NT2/D1 (cell line): ENCODE results near the gene BAZ1B.
A peak's percentile ranks its signal among the peaks of the same experiment; 100 is the strongest.
"Not testable (repeated sequence)": the region's sequence is repeated elsewhere in the genome, so short reads cannot be mapped to it uniquely, and the experiment has no call there.

ENCODE experiments used
- DNase-seq: peaks from one replicate; pipeline ENCODE4 v3.0.0-alpha.2; 2011; ENCODE audit warnings: low read depth, low spot score
- H3K27me3 ChIP-seq: 2 replicates; pipeline ENCODE4 v1.6.0; 2011; ENCODE audit warnings: mild to moderate bottlenecking; ENCODE audit not compliant: insufficient read length, insufficient read depth
- H3K36me3 ChIP-seq: 2 replicates; pipeline ENCODE4 v1.6.1; 2011; ENCODE audit warnings: mild to moderate bottlenecking, low read length, mixed read lengths; ENCODE audit not compliant: insufficient read depth, insufficient read length
- H3K4me1 ChIP-seq: 2 replicates; pipeline ENCODE4 v1.5.1; 2011; ENCODE audit not compliant: insufficient read depth, insufficient read length
- H3K4me3 ChIP-seq: 2 replicates; pipeline ENCODE4 v1.5.1; 2011; ENCODE audit warnings: low read depth; ENCODE audit not compliant: insufficient read length
- H3K9ac ChIP-seq: 2 replicates; pipeline ENCODE4 v1.6.0; 2011; ENCODE audit warnings: low read depth; ENCODE audit not compliant: insufficient read length
- H3K9me3 ChIP-seq: 2 replicates; pipeline ENCODE4 v1.5.1; 2011; ENCODE audit warnings: mild to moderate bottlenecking, low read length; ENCODE audit not compliant: insufficient read depth
- SUZ12 ChIP-seq: IDR thresholded peaks from 2 replicates; pipeline ENCODE4 v1.6.1; 2011; ENCODE audit not compliant: insufficient read length, insufficient read depth; ENCODE audit errors: extremely low read depth
- YY1 ChIP-seq: IDR thresholded peaks from 2 replicates; pipeline ENCODE4 v1.6.1; 2011; ENCODE audit not compliant: insufficient read length, insufficient read depth
- ZNF274 ChIP-seq: IDR thresholded peaks from 2 replicates; pipeline ENCODE4 v1.6.1; 2011; ENCODE audit warnings: mild to moderate bottlenecking, low read depth, low read length

Gene BAZ1B

GRCh38 chr7:73432676-73433075 lies 89.4 kb downstream of the BAZ1B start:
- Histone ChIP-seq H3K9me3 (no peaks in the 10 kb centered on the region), H3K27me3 (peaks cover 9% of the 10 kb centered on the region), H3K4me3 (no peak overlapping the region), H3K9ac (no peak overlapping the region), H3K36me3 (no peaks in the 10 kb centered on the region), H3K4me1 (peaks cover 14% of the 10 kb centered on the region)
- DNase-seq, result no peak
- no peak for TF ChIP-seq YY1
- TF ChIP-seq ZNF274, result no peak
- no peak for TF ChIP-seq SUZ12

DNA sequence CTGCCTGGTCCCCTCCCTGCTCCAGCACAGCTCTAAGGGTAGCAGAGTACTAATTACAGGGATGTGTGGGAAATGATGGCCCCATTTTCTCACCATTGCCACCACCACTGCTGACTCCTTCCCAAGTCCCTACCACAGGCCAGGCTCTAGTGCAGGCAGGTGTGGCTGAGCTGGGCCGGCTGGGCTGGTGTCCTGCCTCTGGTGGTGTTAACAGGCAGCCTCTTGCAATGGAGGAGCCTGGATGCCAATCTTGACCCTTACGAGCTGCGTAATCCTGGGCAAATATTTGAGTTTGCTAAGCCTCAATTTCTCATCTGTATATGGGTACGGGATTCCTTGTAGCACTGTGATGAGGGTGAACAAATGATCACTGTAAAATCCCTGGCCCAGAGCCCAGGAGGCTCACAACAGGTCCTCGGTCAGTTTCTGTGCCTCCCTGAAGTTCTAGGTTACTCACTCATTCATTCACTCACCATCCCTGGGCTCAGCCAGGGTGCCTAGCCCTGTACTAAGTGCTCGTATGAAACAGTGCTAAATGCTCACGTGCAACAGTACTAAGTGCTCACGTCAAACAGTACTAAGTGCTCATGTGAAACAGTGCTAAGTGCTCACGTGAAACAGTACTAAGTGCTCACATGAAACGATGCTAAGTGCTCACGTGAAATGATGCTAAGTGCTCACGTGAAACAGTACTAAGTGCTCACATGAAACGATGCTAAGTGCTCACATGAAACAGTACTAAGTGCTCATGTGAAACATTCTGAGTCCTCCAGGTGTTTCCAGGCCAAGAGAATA lies 90.9 kb downstream of the BAZ1B start:
- H3K9me3 ChIP-seq, result no peaks in the 10 kb centered on the region
- no peaks in the 10 kb centered on the region for H3K36me3 ChIP-seq
- no peak for DNase-seq
- peaks cover 9% of the 10 kb centered on the region for H3K27me3 ChIP-seq
- TF ChIP-seq YY1 (no peak), SUZ12 (no peak), ZNF274 (no peak)
- H3K9ac ChIP-seq, result no peak overlapping the region
- peaks cover 14% of the 10 kb centered on the region for H3K4me1 ChIP-seq
- no peak overlapping the region for H3K4me3 ChIP-seq

- peaks cover 12% of the 10 kb centered on the region for H3K4me1 ChIP-seq
- DNase-seq, H3K27me3 ChIP-seq, H3K9me3 ChIP-seq, H3K4me3 ChIP-seq, H3K36me3 ChIP-seq, H3K9ac ChIP-seq: not testable (repeated sequence)
Measured at GRCh38 chr7:73430540-73430939, 91.6 kb downstream of the BAZ1B start.

DNA sequence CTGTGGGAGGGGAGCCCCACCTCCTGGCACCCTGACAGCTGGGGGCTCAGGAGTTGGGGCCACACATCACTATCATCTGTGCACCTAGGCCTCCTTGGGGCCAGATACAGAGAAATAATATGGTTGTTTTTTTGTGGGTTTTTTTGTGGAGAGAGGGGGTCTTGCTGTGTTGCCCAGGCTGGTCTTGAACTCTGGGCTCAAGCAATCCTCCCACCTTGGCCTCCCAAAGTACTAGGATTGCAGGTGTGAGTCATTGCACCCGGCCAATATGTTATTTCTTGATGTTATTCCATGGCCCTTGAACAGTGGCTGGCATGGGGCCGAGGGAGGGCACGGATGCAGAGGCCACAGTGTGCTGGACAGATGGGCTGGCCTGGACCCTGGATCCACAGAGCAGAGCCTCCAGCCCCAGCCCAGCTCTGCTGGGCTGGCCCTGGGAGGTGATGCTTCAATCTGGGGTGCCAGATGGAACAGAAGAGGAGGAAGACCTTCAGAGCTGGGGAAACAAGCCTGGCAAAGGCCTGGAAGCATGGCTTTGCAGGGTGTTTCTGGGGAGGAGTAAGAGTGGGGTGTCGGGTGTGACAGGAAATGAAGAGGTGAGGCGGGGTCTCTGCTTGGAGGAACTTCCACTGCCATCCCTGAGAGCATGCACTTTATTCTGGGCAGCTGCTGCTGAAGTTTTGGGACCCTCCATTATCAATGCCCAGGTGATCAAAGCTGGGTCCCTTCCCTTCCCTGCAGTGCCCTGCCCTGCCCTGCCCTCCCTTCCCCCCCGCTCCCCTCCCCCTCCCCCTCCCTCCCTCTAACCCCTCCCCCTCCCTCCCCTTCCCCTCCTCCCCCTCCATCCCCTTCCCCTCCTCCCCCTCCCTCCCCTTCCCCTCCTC lies 92.2 kb downstream of the BAZ1B start:
- H3K27me3 ChIP-seq, result peaks cover 9% of the 10 kb centered on the region
- peaks cover 12% of the 10 kb centered on the region for H3K4me1 ChIP-seq
- TF ChIP-seq YY1, result no peak
- no peak for TF ChIP-seq ZNF274
- no peak for TF ChIP-seq SUZ12
- no peak for DNase-seq
- no peak overlapping the region for H3K4me3 ChIP-seq
- H3K36me3 ChIP-seq, result no peaks in the 10 kb centered on the region
- no peak overlapping the region for H3K9ac ChIP-seq
- no peaks in the 10 kb centered on the region for H3K9me3 ChIP-seq

GRCh38 chr7:73429215-73429614 lies 92.9 kb downstream of the BAZ1B start:
- peak overlapping the region; percentile 8 for H3K4me3 ChIP-seq
- DNase-seq, result peak; percentile 33
- peaks cover 12% of the 10 kb centered on the region for H3K4me1 ChIP-seq
- H3K9me3 ChIP-seq, result no peaks in the 10 kb centered on the region
- TF ChIP-seq YY1 (no peak), SUZ12 (no peak), ZNF274 (no peak)
- peaks cover 3% of the 10 kb centered on the region for H3K27me3 ChIP-seq
- no peaks in the 10 kb centered on the region for H3K36me3 ChIP-seq
- peak overlapping the region; percentile 61 for H3K9ac ChIP-seq

DNA sequence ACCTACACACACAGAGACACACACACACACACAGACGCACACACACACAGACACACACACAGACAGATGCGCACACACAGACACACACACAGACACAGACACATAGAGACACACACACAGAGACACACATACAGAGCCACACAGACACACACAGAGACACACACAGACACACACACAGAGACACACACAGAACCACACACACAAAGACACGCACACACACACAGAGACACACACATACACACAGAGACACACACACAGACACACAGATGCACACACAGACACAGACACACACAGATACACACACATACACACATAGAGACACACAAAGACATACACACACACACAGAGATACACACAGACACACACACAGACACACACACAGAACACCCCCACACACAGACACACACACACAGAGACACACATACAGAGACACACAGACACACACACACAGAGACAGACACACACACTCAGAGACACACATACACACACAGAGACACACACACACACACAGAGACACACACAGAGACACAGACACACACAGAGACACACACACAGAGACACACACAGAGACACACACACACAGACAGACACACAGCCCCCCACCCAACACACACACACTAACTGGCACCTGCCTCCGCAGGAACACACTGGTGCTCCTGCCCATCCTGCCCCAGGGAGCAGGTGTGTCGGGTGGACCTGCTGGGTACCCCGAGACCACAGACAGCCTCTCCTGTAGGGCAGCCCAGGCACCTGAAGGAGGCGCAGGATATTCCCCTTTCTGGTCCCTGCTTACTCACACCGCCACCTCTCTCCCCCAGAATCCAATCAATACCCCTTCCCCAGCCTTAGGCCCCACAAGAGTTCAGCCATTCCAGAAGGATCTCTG lies 93.9 kb downstream of the BAZ1B start:
- no peaks in the 10 kb centered on the region for H3K9me3 ChIP-seq
- DNase-seq, result no peak

DNA sequence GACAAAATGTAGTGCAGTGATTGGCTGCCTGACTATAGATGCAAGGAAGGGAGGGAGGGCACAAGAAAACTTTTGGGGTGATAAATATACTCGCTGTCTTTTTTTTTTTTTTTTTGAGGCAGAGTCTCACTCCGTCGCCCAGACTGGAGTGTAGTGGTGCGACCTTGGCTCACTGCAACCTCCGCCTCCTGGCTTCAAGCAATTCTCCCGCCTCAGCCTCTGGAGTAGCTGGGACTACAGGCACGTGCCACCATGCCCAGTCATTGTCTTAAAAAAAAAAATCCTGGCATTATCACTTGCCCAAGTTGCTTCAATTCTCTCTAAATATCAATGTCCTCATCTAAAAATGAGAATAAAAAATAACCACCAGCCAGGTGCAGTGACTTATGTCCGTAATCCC lies 96.1 kb downstream of the BAZ1B start:
- TF ChIP-seq YY1 (no peak), SUZ12 (no peak), ZNF274 (no peak)
- no peaks in the 10 kb centered on the region for H3K9me3 ChIP-seq
- no peak for DNase-seq
- H3K9ac ChIP-seq, result no peak overlapping the region
- H3K4me3 ChIP-seq, result no peak overlapping the region
- H3K27me3 ChIP-seq, result no peaks in the 10 kb centered on the region
- no peaks in the 10 kb centered on the region for H3K36me3 ChIP-seq
- peaks cover 12% of the 10 kb centered on the region for H3K4me1 ChIP-seq

More for the DNA sequence above, 93.9 kb downstream of the BAZ1B start:
- TF ChIP-seq YY1 (no peak), SUZ12 (no peak), ZNF274 (no peak)
- H3K36me3 ChIP-seq, result no peaks in the 10 kb centered on the region
- no peaks in the 10 kb centered on the region for H3K27me3 ChIP-seq
- no peak overlapping the region for H3K4me3 ChIP-seq
- peak overlapping the region; percentile 61 for H3K9ac ChIP-seq
- peaks cover 12% of the 10 kb centered on the region for H3K4me1 ChIP-seq
